Sigmoid colon (tissue), 7 donors: ENCODE results near the gene PRR7. TPM values are rescaled to one million over a fixed set of nuclear protein-coding genes. Genes with fewer than 3 reads are reported as not detected.
"Not testable (repeated sequence)": the region's sequence is repeated elsewhere in the genome, so short reads cannot be mapped to it uniquely, and the experiment has no call there.

Experiments
- DNase-seq: peaks from one replicate; pipeline ENCODE4 v3.0.0-alpha.2; 2019
- H3K27ac ChIP-seq, 4 donors: fragments of 200-600 bp; sonication (generic); one replicate each; pipeline ENCODE4 v1.5.1; 2016 to 2019; ENCODE audit warnings: mild to moderate bottlenecking in 1 of 4
- H3K27me3 ChIP-seq, 3 donors: fragments of 200-600 bp; sonication (generic); one replicate each; pipeline ENCODE4 v1.5.1; 2019; ENCODE audit warnings: mild to moderate bottlenecking in 1 of 3
- H3K36me3 ChIP-seq, 4 donors: fragments of 200-600 bp; sonication (generic); one replicate each; pipeline ENCODE4 v1.5.1; 2016 to 2019
- H3K4me1 ChIP-seq, 4 donors: fragments of 200-600 bp; sonication (generic); one replicate each; pipeline ENCODE4 v1.5.1; 2017 to 2019
- H3K4me3 ChIP-seq, 4 donors: fragments of 200-600 bp; sonication (generic); one replicate each; pipeline ENCODE4 v1.5.1; 2017 to 2019; ENCODE audit warnings: mild to moderate bottlenecking in 2 of 4, moderate library complexity in 1 of 4
- H3K9me3 ChIP-seq, 4 donors: fragments of 200-600 bp in 3 of 4; sonication (generic) in 3 of 4; one replicate each; pipeline versions ENCODE4 v1.5.1 to v1.6.1; 2013 to 2019
- CTCF ChIP-seq, 4 experiments: fragments of 450-650 bp in 3 of 4; fragments of 200-600 bp in 1 of 4; IDR thresholded peaks; one replicate each; pipeline ENCODE4 v1.5.1; 2016 to 2019; ENCODE audit warnings: antibody characterized with exemption in 4 of 4, mild to moderate bottlenecking in 3 of 4, moderate library complexity in 2 of 4
- EP300 ChIP-seq, 4 donors: sonication (generic); formaldehyde crosslinking; IDR thresholded peaks; one replicate each; pipeline ENCODE4 v1.6.1; 2017; ENCODE audit warnings: antibody characterized with exemption in 4 of 4
- POLR2A ChIP-seq, 2 donors: fragments of 450-650 bp; IDR thresholded peaks; one replicate each; pipeline ENCODE4 v1.6.1; 2016; ENCODE audit warnings: antibody characterized with exemption in 2 of 2, mild to moderate bottlenecking in 2 of 2, moderate library complexity in 2 of 2
- POLR2AphosphoS5 ChIP-seq, 4 donors: sonication (generic); formaldehyde crosslinking; IDR thresholded peaks; one replicate each; pipeline ENCODE4 v1.6.1; 2017; ENCODE audit warnings: antibody characterized with exemption in 4 of 4
- WGBS, 2 donors: extraction: QIAGEN DNeasy Blood & Tissue Kit; methylation state at CpG; one replicate each; pipeline ENCODE4 v1.1.7; 2013; 5-methylcytosine and 5-hydroxymethylcytosine counted together
- intact Hi-C: fragments of 100-400 bp; cut with DNase I; formaldehyde crosslinking; loops from one replicate; pipeline ENCODE4 v1.15.1; 2023
- polyA plus RNA-seq, 3 donors: library from polyadenylated mRNA; stranded (reverse); fragments of 200-250 nt; gene quantifications; one replicate each; pipeline ENCODE4 v1.2.3, GENCODE V29; 2013
- total RNA-seq, 4 donors: library from RNA; depleted of rRNA; stranded (reverse); fragments of >200 nt; gene quantifications; one replicate each; pipeline ENCODE4 v1.1.0, GENCODE V29; 2016
- donor health status: healthy with polysubstance abuse.
- donor health status: Bipolar disorder and iron deficiency.
- donor health status: healthy.

Gene PRR7
- total and polyA plus RNA-seq, 7 donors: 0.82 to 3.7 (median 2.2) TPM; not detected in 2

DNA sequence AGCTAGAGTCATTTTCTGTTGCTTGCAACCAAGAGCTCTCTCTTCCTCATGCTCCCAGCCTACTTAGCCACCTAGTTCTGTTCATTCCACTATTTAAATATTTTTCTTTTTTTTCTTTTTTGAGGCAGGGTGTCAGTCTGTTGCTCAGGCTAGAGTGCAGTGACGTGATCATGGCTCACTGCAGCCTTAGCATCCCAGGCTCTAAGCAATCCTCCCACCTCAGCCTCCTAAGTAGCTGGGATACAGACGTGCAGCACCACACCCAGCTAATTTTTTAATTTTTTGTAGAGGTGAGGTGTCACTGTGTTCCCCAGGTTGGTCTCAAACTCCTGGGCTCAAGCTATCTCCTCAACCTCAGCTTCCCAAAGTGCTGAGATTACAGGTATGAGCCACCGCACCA lies 32.1 kb upstream of the PRR7 start:
- H3K4me1 ChIP-seq: peaks cover 0 to 6% (median 0%) of the 10 kb centered on the region in 4 donors

DNA sequence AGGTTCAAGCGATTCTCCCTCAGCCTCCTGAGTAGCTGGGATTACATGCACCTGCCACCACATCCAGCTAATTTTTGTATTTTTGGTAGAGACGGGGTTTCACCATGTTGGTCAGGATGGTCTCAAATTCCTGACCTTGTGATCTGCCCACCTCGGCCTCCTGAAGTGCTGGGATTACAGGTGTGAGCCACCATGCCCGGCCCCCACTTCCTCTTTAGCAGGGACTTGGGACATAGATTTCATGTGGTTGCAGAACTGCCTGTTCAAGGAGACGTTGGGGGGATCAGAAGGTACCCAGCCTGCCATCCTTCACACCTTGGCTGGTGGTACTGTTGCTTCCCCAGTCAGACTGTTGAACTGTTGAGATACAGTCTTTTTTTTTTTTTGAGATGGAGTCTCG lies 29.5 kb upstream of the PRR7 start:
- intact Hi-C loops, H3K27me3 ChIP-seq, H3K4me1 ChIP-seq, DNase-seq, H3K9me3 ChIP-seq, H3K27ac ChIP-seq, H3K36me3 ChIP-seq, H3K4me3 ChIP-seq: not testable (repeated sequence)
- WGBS, 2 donors: 85 to 92% methylated on average over 6 of the region's 6 CpGs

More for the DNA sequence above, 32.1 kb upstream of the PRR7 start:
- H3K4me3 ChIP-seq: no peak overlapping the region
- H3K36me3 ChIP-seq: no peaks in the 10 kb centered on the region
- TF ChIP-seq POLR2AphosphoS5 (IDR thresholded peaks at IDR 0.05): no peak
- TF ChIP-seq POLR2A (IDR thresholded peaks at IDR 0.05): no peak
- no peak for TF ChIP-seq EP300 (IDR thresholded peaks at IDR 0.05)
- no peak for TF ChIP-seq CTCF (IDR thresholded peaks at IDR 0.05)
- H3K9me3 ChIP-seq: no peaks in the 10 kb centered on the region
- H3K27me3 ChIP-seq: no peaks in the 10 kb centered on the region
- no peak for DNase-seq
- H3K27ac ChIP-seq: no peak overlapping the region
- WGBS, 2 donors: 78 to 90% methylated on average over 3 of the region's 3 CpGs
- intact Hi-C loops: no loop called here

DNA sequence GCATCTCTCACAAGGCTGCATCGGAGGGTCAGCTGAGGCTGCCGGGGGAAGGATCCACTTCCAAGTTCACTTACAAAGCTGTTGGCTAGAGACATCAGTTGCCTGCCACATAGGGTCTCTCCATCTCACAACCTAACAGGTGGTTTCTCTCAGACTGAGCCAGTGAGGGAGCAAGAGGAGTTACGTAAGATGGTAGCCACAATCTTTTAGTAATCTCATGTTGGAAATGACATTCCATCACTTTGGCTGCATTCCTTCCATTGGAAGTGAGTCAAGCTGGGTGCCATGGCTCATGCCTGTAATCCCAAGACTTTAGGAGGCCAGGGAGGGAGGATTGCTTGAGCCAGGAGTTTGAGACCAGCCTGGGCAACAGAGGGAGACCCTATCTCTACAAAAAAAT lies 27.6 kb upstream of the PRR7 start:
- WGBS, 2 donors: 86 to 93% methylated on average over 3 of the region's 3 CpGs
- intact Hi-C loops: no loop called here

DNA sequence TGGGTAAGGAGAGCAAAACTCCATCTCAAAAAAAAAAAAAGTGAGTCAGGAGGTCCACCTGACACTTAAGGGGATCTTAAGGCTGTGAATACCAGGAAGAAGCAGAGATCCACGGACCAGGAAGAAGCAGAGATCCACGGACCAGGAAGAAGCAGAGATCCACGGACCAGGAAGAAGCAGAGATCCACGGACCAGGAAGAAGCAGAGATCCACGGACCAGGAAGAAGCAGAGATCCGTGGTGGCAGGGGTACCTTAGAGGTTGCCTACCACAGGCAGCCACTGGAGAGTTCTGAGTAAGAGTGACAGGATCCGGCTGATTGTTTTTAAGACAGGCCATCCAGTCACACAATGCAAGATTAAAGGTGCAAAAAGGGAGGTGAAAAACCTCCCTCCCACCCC lies 26.1 kb upstream of the PRR7 start:
- intact Hi-C loops, H3K4me3 ChIP-seq, H3K36me3 ChIP-seq, DNase-seq, H3K9me3 ChIP-seq, H3K4me1 ChIP-seq, H3K27ac ChIP-seq, H3K27me3 ChIP-seq: not testable (repeated sequence)
- 29 to 73% methylated on average over 7 of the region's 7 CpGs for WGBS, 2 donors

More for the DNA sequence above, 27.6 kb upstream of the PRR7 start:
- DNase-seq: no peak
- H3K27ac ChIP-seq: no peak overlapping the region
- H3K4me1 ChIP-seq: peaks cover 0 to 6% (median 0%) of the 10 kb centered on the region in 4 donors
- no peaks in the 10 kb centered on the region for H3K36me3 ChIP-seq
- no peak for TF ChIP-seq POLR2AphosphoS5 (IDR thresholded peaks at IDR 0.05)
- TF ChIP-seq EP300 (IDR thresholded peaks at IDR 0.05): no peak
- TF ChIP-seq POLR2A (IDR thresholded peaks at IDR 0.05): no peak
- no peak for TF ChIP-seq CTCF (IDR thresholded peaks at IDR 0.05)
- H3K27me3 ChIP-seq: no peaks in the 10 kb centered on the region
- no peak overlapping the region for H3K4me3 ChIP-seq
- H3K9me3 ChIP-seq: no peaks in the 10 kb centered on the region

- DNase-seq: no peak
- intact Hi-C loops: no loop called here
- no peaks in the 10 kb centered on the region for H3K36me3 ChIP-seq
- H3K4me3 ChIP-seq: no peak overlapping the region
- peaks cover 0 to 14% (median 8%) of the 10 kb centered on the region in 4 donors for H3K4me1 ChIP-seq
- TF ChIP-seq POLR2AphosphoS5 (IDR thresholded peaks at IDR 0.05): no peak
- TF ChIP-seq POLR2A (IDR thresholded peaks at IDR 0.05): no peak
- TF ChIP-seq CTCF (IDR thresholded peaks at IDR 0.05): no peak
- TF ChIP-seq EP300 (IDR thresholded peaks at IDR 0.05): no peak
- 84 to 91% methylated on average over 6 of the region's 6 CpGs for WGBS, 2 donors
- H3K27me3 ChIP-seq: no peaks in the 10 kb centered on the region
- H3K9me3 ChIP-seq: no peaks in the 10 kb centered on the region
- H3K27ac ChIP-seq: no peak overlapping the region
These were observed 25.4 kb upstream of the PRR7 start for GRCh38 chr5:177421062-177421798.

DNA sequence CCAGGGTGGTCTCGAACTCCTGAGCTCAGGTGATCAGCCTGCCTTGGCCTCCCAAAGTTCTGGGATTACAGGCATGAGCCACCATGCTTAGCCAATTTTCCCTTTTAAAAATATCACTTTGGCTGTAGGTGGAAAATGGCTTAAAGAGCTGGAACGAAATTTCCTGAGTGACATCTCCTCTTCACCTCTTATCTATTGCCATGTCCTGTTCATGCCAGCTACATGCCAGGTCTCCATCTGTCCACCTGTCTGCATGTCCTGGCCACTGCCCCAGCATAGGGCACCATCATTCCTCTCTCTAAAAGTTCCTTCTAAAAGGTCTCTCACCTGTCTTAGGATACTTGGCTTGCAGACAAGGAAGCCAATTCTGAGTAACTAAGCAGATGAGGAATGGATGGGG lies 22.9 kb upstream of the PRR7 start:
- WGBS, 2 donors: 90 to 91% methylated on average over 2 of the region's 2 CpGs

More for the DNA sequence above, 22.9 kb upstream of the PRR7 start:
- H3K27me3 ChIP-seq: no peaks in the 10 kb centered on the region
- no peaks in the 10 kb centered on the region for H3K9me3 ChIP-seq
- H3K27ac ChIP-seq: no peak overlapping the region
- intact Hi-C loops: loop anchor here (2.0 kb wide), 1 partner anchor 21 kb away; no protein-coding TSS in a partner anchor
- H3K36me3 ChIP-seq: no peaks in the 10 kb centered on the region
- TF ChIP-seq POLR2A (IDR thresholded peaks at IDR 0.05): no peak
- no peak for TF ChIP-seq EP300 (IDR thresholded peaks at IDR 0.05)
- TF ChIP-seq CTCF (IDR thresholded peaks at IDR 0.05): no peak
- TF ChIP-seq POLR2AphosphoS5 (IDR thresholded peaks at IDR 0.05): no peak
- H3K4me1 ChIP-seq: peaks cover 0 to 27% (median 25%) of the 10 kb centered on the region in 4 donors
- no peak overlapping the region for H3K4me3 ChIP-seq
- DNase-seq: no peak
